HG02588 (cell line): ENCODE data around the gene CYTH4.

Experiments used
- ATAC-seq: cut with Tn5 transposase; IDR thresholded peaks from one replicate; pipeline ENCODE4 v1.9.1; 2021; ENCODE audit warnings: mild to moderate bottlenecking, moderate library complexity; ENCODE audit not compliant: unreplicated experiment

The CYTH4 gene

GRCh38 chr22:37267661-37268413, 14.5 kb upstream of the CYTH4 start:
- ATAC-seq = no peak

- ATAC-seq = no peak
Measured at GRCh38 chr22:37269936-37270678, 12.2 kb upstream of the CYTH4 start.

GRCh38 chr22:37270928-37271650, 11.2 kb upstream of the CYTH4 start:
- no peak for ATAC-seq

- no peak for ATAC-seq
Measured at GRCh38 chr22:37273126-37273845, 9.0 kb upstream of the CYTH4 start.

GRCh38 chr22:37273846-37274225, 8.5 kb upstream of the CYTH4 start:
- no peak for ATAC-seq

GRCh38 chr22:37274380-37274862, 7.9 kb upstream of the CYTH4 start:
- ATAC-seq = no peak

- ATAC-seq = no peak
Measured at GRCh38 chr22:37275134-37275533, 7.2 kb upstream of the CYTH4 start.

GRCh38 chr22:37275622-37276021, 6.7 kb upstream of the CYTH4 start:
- no peak for ATAC-seq

GRCh38 chr22:37276776-37277175, 5.5 kb upstream of the CYTH4 start:
- ATAC-seq = no peak

- no peak for ATAC-seq
Measured at GRCh38 chr22:37277384-37277783, 4.9 kb upstream of the CYTH4 start.

- ATAC-seq = no peak
Measured at GRCh38 chr22:37278261-37278660, 4.0 kb upstream of the CYTH4 start.

- no peak for ATAC-seq
Measured at GRCh38 chr22:37279331-37280181, 2.8 kb upstream of the CYTH4 start.

GRCh38 chr22:37280718-37281117, 1.6 kb upstream of the CYTH4 start:
- no peak for ATAC-seq

- ATAC-seq = no peak
Measured at GRCh38 chr22:37281195-37281594, 1.1 kb upstream of the CYTH4 start.

- ATAC-seq = no peak
Measured at GRCh38 chr22:37281646-37282384, 493 bp upstream of the CYTH4 start.

GRCh38 chr22:37283393-37283937, 1.2 kb downstream of the CYTH4 start:
- ATAC-seq = no peak

GRCh38 chr22:37284126-37284804, 2.0 kb downstream of the CYTH4 start:
- no peak for ATAC-seq

GRCh38 chr22:37284805-37285355, 2.6 kb downstream of the CYTH4 start:
- ATAC-seq = no peak
